Heart right ventricle (tissue), 16 donors: ENCODE data around the gene SLC22A23. TPM values are rescaled to one million over a fixed set of nuclear protein-coding genes. Genes with fewer than 3 reads are reported as not detected.

Experiments
- ATAC-seq, 8 donors: fragments of 200-7000 bp; cut with Tn5 transposase; one replicate each; pipeline ENCODE4 v1.9.1; 2020; ENCODE audit warnings: mild to moderate bottlenecking in 8 of 8, moderate library complexity in 8 of 8, moderate number of reproducible peaks in 1 of 8
- DNase-seq, 2 donors: peaks; one replicate each; pipeline ENCODE4 v3.0.0-alpha.2; 2020
- H3K27ac ChIP-seq, 10 donors: fragments of 200-600 bp; sonication (generic) in 2 of 10; one replicate each; pipeline versions ENCODE4 v1.5.0 to v1.8.0; 2020 to 2022; ENCODE audit warnings: mild to moderate bottlenecking in 3 of 10
- H3K27me3 ChIP-seq, 7 donors: fragments of 200-600 bp; one replicate each; pipeline ENCODE4 v1.8.0; 2021 to 2022; ENCODE audit warnings: mild to moderate bottlenecking in 2 of 7
- H3K36me3 ChIP-seq, 9 donors: fragments of 200-600 bp; sonication (generic) in 1 of 9; one replicate each; pipeline versions ENCODE4 v1.5.0 to v1.8.0; 2020 to 2022; ENCODE audit warnings: mild to moderate bottlenecking in 2 of 9
- H3K4me1 ChIP-seq, 9 donors: fragments of 200-600 bp; sonication (generic) in 1 of 9; one replicate each; pipeline versions ENCODE4 v1.5.0 to v1.8.0; 2020 to 2022; ENCODE audit warnings: mild to moderate bottlenecking in 4 of 9
- H3K4me3 ChIP-seq, 10 donors: fragments of 200-600 bp; sonication (generic) in 2 of 10; one replicate each; pipeline versions ENCODE4 v1.5.0 to v1.8.0; 2020 to 2022; ENCODE audit warnings: mild to moderate bottlenecking in 7 of 10, moderate library complexity in 2 of 10
- H3K9me3 ChIP-seq, 11 donors: fragments of 200-600 bp in 10 of 11; sonication (generic) in 2 of 11; one replicate each; pipeline versions ENCODE4 v1.5.0 to v1.8.0; 2013 to 2022; ENCODE audit warnings: mild to moderate bottlenecking in 2 of 11, control low read depth in 1 of 11, moderate library complexity in 1 of 11
- CTCF ChIP-seq, 9 donors: fragments of 200-600 bp; sonication (generic) in 2 of 9; IDR thresholded peaks; one replicate each; pipeline versions ENCODE4 v1.5.0 to v1.8.0; 2021 to 2022; ENCODE audit warnings: antibody characterized with exemption in 9 of 9, mild to moderate bottlenecking in 5 of 9, moderate library complexity in 1 of 9
- WGBS, 2 donors: extraction: QIAGEN DNeasy Blood & Tissue Kit; methylation state at CpG; one replicate each; pipeline ENCODE4 v1.1.7; 2013; ENCODE audit warnings: inconsistent platforms in 1 of 2; 5-methylcytosine and 5-hydroxymethylcytosine counted together
- intact Hi-C, 10 donors: fragments of 100-400 bp; cut with DNase I; formaldehyde crosslinking; loops; one replicate each; pipeline versions ENCODE4 v1.11.1 to v1.14.2; 2022
- polyA plus RNA-seq, 2 donors: library from polyadenylated mRNA; stranded (reverse); fragments of 200-250 nt; gene quantifications; one replicate each; pipeline ENCODE4 v1.2.3, GENCODE V29; 2013
- total RNA-seq, 10 donors: library from RNA; stranded (reverse); fragmentation: NEBNext Ultra II Directional in 3 of 10; extraction: Animal tissue kit (Norgen Biotek cat#: 25700) in 3 of 10; gene quantifications; one replicate each; pipeline versions ENCODE4 v1.2.1 to v1.2.4, GENCODE V29; 2021 to 2023
- donor health status: Arrhythmogenic right ventricular cardiomyopathy.
- donor health status: ischemic (EF 13 %, LVEDD 7.1; RV severe dilation, severe dysfunction).
- donor health status: healthy with polysubstance abuse.
- donor health status: DM: no; HTN: yes; CAD: no.
- donor health status: DM: no; HTN: no; CAD: no.
- donor health status: ischemic (EF 25% LVEDD 6.9; RV normal size, moderate dysfunction).
- donor health status: ischemic (EF 25% LVEDD 5.7; RV mildly dilated, moderate dysfunction).
- donor health status: healthy.
- donor health status: DM: yes; HTN: yes; CAD: no.
- donor health status: Ischemic cardiomyopathy.
- donor health status: ischemic (EF 35%, LVEDD 5.7; RV mildly dilated, moderate dysfunction).
- donor health status: nonischemic (EF 11% LVEDD 7.7; RV severe dilation, severe dysfunction).
- donor health status: DM: yes; HTN: yes; CAD: no.
- donor health status: PGD.
- donor health status: ischemic (EF 29% LVEDD 5.4; RV normal size, mild dysfunction).
- donor health status: nonischemic (EF 23%, LVEDD 6.1; RV moderate dilation, normal function).

Gene SLC22A23
- total and polyA plus RNA-seq, 12 donors = 1.9 to 7.8 (median 5.1) TPM

- ATAC-seq (no peak), DNase-seq (no peak)
- WGBS, 2 donors = 68 to 69% methylated on average over 6 of the region's 6 CpGs
- TF ChIP-seq CTCF (IDR thresholded peaks at IDR 0.05) = no peak
- intact Hi-C loops = loop anchor here in 8 of 10 donors (5.0 to 10.0 kb wide), 8 partner anchors 100 to 280 kb away; no protein-coding TSS in a partner anchor
- no peaks in the 10 kb centered on the region for H3K9me3 ChIP-seq
- no peaks in the 10 kb centered on the region for H3K36me3 ChIP-seq
- H3K27me3 ChIP-seq = peaks cover 0 to 76% (median 14%) of the 10 kb centered on the region in 7 donors
- H3K27ac ChIP-seq = no peak overlapping the region
- H3K4me1 ChIP-seq = peaks cover 11 to 46% (median 25%) of the 10 kb centered on the region in 9 donors
- peak overlapping the region in 8 of 10 donors; percentile 16 to 72 (median 66) for H3K4me3 ChIP-seq
Observed at GRCh38 chr6:3454273-3455010, 2.4 kb downstream of the SLC22A23 start.

- H3K27ac ChIP-seq = no peak overlapping the region
- ATAC-seq (no peak), DNase-seq (no peak)
- no peak for TF ChIP-seq CTCF (IDR thresholded peaks at IDR 0.05)
- H3K4me1 ChIP-seq = peaks cover 11 to 46% (median 25%) of the 10 kb centered on the region in 9 donors
- WGBS, 2 donors = 83 to 86% methylated on average over 5 of the region's 5 CpGs
- peaks cover 0 to 68% (median 14%) of the 10 kb centered on the region in 7 donors for H3K27me3 ChIP-seq
- H3K36me3 ChIP-seq = no peaks in the 10 kb centered on the region
- intact Hi-C loops = loop anchor here in 5 of 10 donors (10.0 kb wide), 5 partner anchors 99 to 281 kb away; no protein-coding TSS in a partner anchor
- H3K4me3 ChIP-seq = no peak overlapping the region
- H3K9me3 ChIP-seq = no peaks in the 10 kb centered on the region
Observed at GRCh38 chr6:3453413-3454272, 3.2 kb downstream of the SLC22A23 start.

GRCh38 chr6:3451498-3451897 lies 5.4 kb downstream of the SLC22A23 start:
- intact Hi-C loops = loop anchor here in 5 of 10 donors (10.0 kb wide), 5 partner anchors 97 to 283 kb away; no protein-coding TSS in a partner anchor
- Histone ChIP-seq H3K9me3 (no peaks in the 10 kb centered on the region), H3K4me1 (peaks cover 10 to 32% (median 14%) of the 10 kb centered on the region in 9 donors), H3K27ac (no peak overlapping the region), H3K4me3 (no peak overlapping the region), H3K27me3 (peaks cover 0 to 49% (median 14%) of the 10 kb centered on the region in 7 donors), H3K36me3 (no peaks in the 10 kb centered on the region)
- ATAC-seq = no peak
- WGBS, 2 donors = 82 to 84% methylated on average over 6 of the region's 6 CpGs
- no peak for TF ChIP-seq CTCF (IDR thresholded peaks at IDR 0.05)
- DNase-seq = no peak

- intact Hi-C loops = loop anchor here in 5 of 10 donors (10.0 kb wide), 5 partner anchors 96 to 284 kb away; no protein-coding TSS in a partner anchor
- no peak for ATAC-seq
- WGBS, 2 donors = 95 to 96% methylated on average over 5 of the region's 5 CpGs
- no peak for DNase-seq
- TF ChIP-seq CTCF (IDR thresholded peaks at IDR 0.05) = no peak
- H3K9me3 ChIP-seq = no peaks in the 10 kb centered on the region
- no peaks in the 10 kb centered on the region for H3K36me3 ChIP-seq
- peaks cover 7 to 29% (median 11%) of the 10 kb centered on the region in 9 donors for H3K4me1 ChIP-seq
- no peak overlapping the region for H3K4me3 ChIP-seq
- no peak overlapping the region for H3K27ac ChIP-seq
- H3K27me3 ChIP-seq = peaks cover 0 to 46% (median 14%) of the 10 kb centered on the region in 7 donors
Observed at GRCh38 chr6:3450888-3451287, 6.0 kb downstream of the SLC22A23 start.
